Calu3 (cell line): ENCODE measurements around the gene ITLN2. TPM values are rescaled to one million over a fixed set of nuclear protein-coding genes. Genes with fewer than 3 reads are reported as not detected.

Source experiments
- BruUV-seq: library from RNA; stranded (reverse); fragments of 400-500 nt; replicated peaks from 2 replicates; lab custom pipeline; 2021; lab: Mats Ljungman, UMichigan
- CTCF ChIA-PET: fragments of 300-600 bp; sonication (Branson Sonifier 250); formaldehyde crosslinking; loops from one replicate; lab custom pipeline; 2022; ENCODE audit warnings: antibody characterized with exemption; lab: Charles Lee
- DNase-seq: peaks from one replicate; pipeline ENCODE4 v3.0.0; 2022
- H3K27ac Mint-ChIP-seq: one replicate; pipeline ENCODE4 v1.8.0; 2022; ENCODE audit warnings: mixed read lengths; ENCODE audit not compliant: unreplicated experiment
- H3K27me3 Mint-ChIP-seq: one replicate; pipeline ENCODE4 v1.8.0; 2022; ENCODE audit warnings: mixed read lengths; ENCODE audit not compliant: unreplicated experiment
- H3K36me3 Mint-ChIP-seq: one replicate; pipeline ENCODE4 v1.8.0; 2022; ENCODE audit warnings: mild to moderate bottlenecking, moderate library complexity, mixed read lengths; ENCODE audit not compliant: insufficient read depth, unreplicated experiment
- H3K4me1 Mint-ChIP-seq: one replicate; pipeline ENCODE4 v1.8.0; 2022; ENCODE audit warnings: mild to moderate bottlenecking, low read depth, mixed read lengths; ENCODE audit not compliant: unreplicated experiment
- H3K4me3 Mint-ChIP-seq: one replicate; pipeline ENCODE4 v1.8.0; 2022; ENCODE audit warnings: mild to moderate bottlenecking, low read depth, moderate library complexity, mixed read lengths; ENCODE audit not compliant: unreplicated experiment
- H3K9me3 Mint-ChIP-seq: one replicate; pipeline ENCODE4 v1.8.0; 2022; ENCODE audit warnings: low read depth, mixed read lengths; ENCODE audit not compliant: unreplicated experiment
- intact Hi-C: fragments of 100-400 bp; cut with micrococcal nuclease; formaldehyde crosslinking; loops from one replicate; pipeline ENCODE4 v1.10.0; 2022; ENCODE audit not compliant: unreplicated experiment
- total RNA-seq: library from RNA; stranded (reverse); gene quantifications from 2 replicates; pipeline ENCODE4 v1.2.3, GENCODE V29; 2022
- TF ChIP-seq, protein P1 (sequence below): fragments of 200-600 bp; IDR thresholded peaks from one replicate; pipeline ENCODE4 v1.8.0; 2022; ENCODE audit warnings: antibody characterized with exemption; ENCODE audit not compliant: unreplicated experiment

Gene ITLN2
- total RNA-seq, 1 experiment from 2014 or later, result not detected

DNA sequence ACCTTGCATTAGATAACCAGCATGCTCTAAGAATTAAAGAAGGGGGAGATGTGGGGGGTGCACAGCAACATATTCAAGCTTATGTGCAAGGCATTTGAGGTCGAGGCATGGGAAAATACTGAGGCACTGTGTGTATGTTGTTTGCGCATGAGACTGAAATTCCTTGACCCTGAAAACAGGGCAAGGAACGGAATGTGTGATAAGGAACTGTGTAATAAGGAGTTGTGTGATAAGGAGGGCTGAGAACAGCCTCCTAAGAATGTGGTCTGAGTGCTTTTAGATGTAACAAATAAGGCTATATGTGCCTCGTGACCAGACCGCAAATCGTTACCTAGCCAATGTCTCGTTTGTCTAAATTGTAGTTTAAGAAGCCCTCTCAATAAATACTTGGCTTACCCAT lies 43.2 kb downstream of the ITLN2 start:
- BruUV-seq, result no TSS peak
- Mint-ChIP-seq H3K4me1 (peaks cover 17% of the 10 kb centered on the region), H3K4me3 (peak overlapping the region; percentile 36), H3K9me3 (no peaks in the 10 kb centered on the region), H3K27me3 (peaks cover 65% of the 10 kb centered on the region), H3K27ac (peak overlapping the region; percentile 46), H3K36me3 (no peaks in the 10 kb centered on the region)
- peak; percentile 44 for DNase-seq
- intact Hi-C loops, result no loop called here
- TF ChIP-seq, protein P1, sequence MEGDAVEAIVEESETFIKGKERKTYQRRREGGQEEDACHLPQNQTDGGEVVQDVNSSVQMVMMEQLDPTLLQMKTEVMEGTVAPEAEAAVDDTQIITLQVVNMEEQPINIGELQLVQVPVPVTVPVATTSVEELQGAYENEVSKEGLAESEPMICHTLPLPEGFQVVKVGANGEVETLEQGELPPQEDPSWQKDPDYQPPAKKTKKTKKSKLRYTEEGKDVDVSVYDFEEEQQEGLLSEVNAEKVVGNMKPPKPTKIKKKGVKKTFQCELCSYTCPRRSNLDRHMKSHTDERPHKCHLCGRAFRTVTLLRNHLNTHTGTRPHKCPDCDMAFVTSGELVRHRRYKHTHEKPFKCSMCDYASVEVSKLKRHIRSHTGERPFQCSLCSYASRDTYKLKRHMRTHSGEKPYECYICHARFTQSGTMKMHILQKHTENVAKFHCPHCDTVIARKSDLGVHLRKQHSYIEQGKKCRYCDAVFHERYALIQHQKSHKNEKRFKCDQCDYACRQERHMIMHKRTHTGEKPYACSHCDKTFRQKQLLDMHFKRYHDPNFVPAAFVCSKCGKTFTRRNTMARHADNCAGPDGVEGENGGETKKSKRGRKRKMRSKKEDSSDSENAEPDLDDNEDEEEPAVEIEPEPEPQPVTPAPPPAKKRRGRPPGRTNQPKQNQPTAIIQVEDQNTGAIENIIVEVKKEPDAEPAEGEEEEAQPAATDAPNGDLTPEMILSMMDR, result no peak
- CTCF ChIA-PET, result interaction anchor here (1.3 kb wide), 1 partner anchor 43 kb away, joined by 6 read pairs; the partner anchor contains the start of gene ITLN2

DNA sequence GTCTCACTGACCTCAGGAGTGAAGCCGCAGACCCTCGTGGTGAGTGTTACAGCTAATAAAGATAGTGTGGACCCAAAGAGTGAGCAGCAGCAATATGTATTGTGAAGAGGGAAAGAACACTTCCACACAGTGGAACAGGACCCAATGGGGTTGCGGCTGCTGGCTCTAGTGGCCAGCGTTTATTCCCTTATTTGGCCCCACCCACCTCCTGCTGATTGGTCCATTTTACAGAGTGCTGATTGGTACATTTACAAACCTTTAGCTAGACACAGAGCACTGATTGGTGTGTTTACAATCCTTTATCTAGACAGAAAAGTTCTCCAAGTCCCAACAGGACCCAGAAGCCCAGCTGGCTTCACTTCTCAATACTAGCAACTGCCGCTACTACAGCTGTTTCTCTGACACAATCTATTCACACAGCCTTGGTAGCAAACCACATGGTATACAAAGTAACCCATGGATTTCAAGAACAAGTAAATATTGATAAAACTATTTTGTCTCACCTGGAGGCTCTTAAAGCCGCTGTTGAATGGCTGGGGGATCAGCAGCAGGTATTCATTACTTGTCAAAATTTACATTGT lies 44.3 kb downstream of the ITLN2 start:
- intact Hi-C loops, result no loop called here
- TF ChIP-seq, protein P1, result no peak
- no peak overlapping the region for H3K27ac Mint-ChIP-seq

DNA sequence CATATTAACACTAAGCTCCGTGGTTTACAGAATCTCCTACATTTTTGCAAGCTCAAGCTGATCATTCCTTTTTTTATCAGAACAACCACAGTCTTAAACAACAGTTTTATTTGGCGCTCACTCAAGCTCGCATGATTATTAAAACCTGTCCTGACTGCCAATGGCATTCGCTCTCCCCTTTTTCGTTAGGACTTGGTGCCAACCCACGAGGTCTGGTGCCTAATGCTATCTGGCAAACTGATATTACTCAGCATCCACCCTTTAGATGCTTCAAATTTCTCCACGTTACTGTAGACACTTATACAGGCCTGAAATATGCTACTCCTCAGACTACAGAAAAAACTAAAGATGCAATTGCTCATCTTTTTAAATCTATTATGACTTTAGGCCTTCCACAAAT lies 46.6 kb downstream of the ITLN2 start:
- peaks cover 72% of the 10 kb centered on the region for H3K27me3 Mint-ChIP-seq
- TF ChIP-seq, protein P1, result no peak

More for the DNA sequence above, 44.3 kb downstream of the ITLN2 start:
- Mint-ChIP-seq H3K36me3 (no peaks in the 10 kb centered on the region), H3K27me3 (peaks cover 65% of the 10 kb centered on the region), H3K4me3 (no peak overlapping the region), H3K4me1 (peaks cover 17% of the 10 kb centered on the region), H3K9me3 (no peaks in the 10 kb centered on the region)
- no peak for DNase-seq
- CTCF ChIA-PET, result interaction anchor here (0.6 kb wide), 1 partner anchor 34 kb away, joined by 5 read pairs; no protein-coding TSS in a partner anchor
- BruUV-seq, result no TSS peak

DNA sequence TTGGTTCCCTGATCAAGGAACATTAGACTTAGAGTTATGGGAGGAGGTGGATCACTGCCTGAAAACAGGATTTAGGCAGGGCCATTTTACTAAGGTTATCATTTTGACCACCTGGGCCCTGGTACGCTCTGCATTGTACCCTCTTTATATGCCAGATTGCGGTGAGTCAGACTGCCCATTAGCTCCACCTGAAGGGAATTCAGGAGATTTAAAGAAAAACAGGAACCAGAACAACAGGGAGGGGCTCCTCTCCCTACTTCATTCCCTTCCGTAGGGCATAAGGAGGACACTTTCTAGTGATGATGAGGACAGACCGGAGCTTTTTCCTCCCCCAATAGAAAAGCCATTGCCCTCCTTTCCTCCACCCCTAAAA lies 49.0 kb downstream of the ITLN2 start:
- H3K27ac Mint-ChIP-seq, result no peak overlapping the region
- intact Hi-C loops, result loop anchor here (10.0 kb wide), 1 partner anchor 71 kb away; no protein-coding TSS in a partner anchor
- DNase-seq, result no peak
- H3K36me3 Mint-ChIP-seq, result no peaks in the 10 kb centered on the region
- no peak overlapping the region for H3K4me3 Mint-ChIP-seq
- no peaks in the 10 kb centered on the region for H3K9me3 Mint-ChIP-seq
- TF ChIP-seq, protein P1, result no peak
- no TSS peak for BruUV-seq
- CTCF ChIA-PET, result no interaction called here
- H3K4me1 Mint-ChIP-seq, result no peaks in the 10 kb centered on the region
- peaks cover 94% of the 10 kb centered on the region for H3K27me3 Mint-ChIP-seq

More for the DNA sequence above, 46.6 kb downstream of the ITLN2 start:
- Mint-ChIP-seq H3K4me3 (no peak overlapping the region), H3K36me3 (no peaks in the 10 kb centered on the region), H3K9me3 (no peaks in the 10 kb centered on the region), H3K4me1 (peaks cover 17% of the 10 kb centered on the region), H3K27ac (no peak overlapping the region)
- intact Hi-C loops, result loop anchor here (10.0 kb wide), 1 partner anchor 73 kb away; no protein-coding TSS in a partner anchor
- DNase-seq, result no peak
- BruUV-seq, result no TSS peak
- CTCF ChIA-PET, result interaction anchor here (0.8 kb wide), 1 partner anchor 233 kb away, joined by 3 read pairs; no protein-coding TSS in a partner anchor
